ENCODE results near the gene SLCO3A1. TPM values are rescaled to one million over a fixed set of nuclear protein-coding genes. Genes with fewer than 3 reads are reported as not detected.

SLCO3A1 gene
- total RNA-seq, 1 experiment from 2014 or later: 5.1 TPM

GRCh38 chr15:91855684-91856489 lies 2.4 kb downstream of the SLCO3A1 start:
- Histone ChIP-seq H3K27me3 (ENCODE audit: insufficient read depth, low read length) (peaks cover 11% of the 10 kb centered on the region; the same call in 1 of the 2 replicates), H4K20me1 (ENCODE audit: insufficient read depth) (no peaks in the 10 kb centered on the region), H3K79me2 (ENCODE audit: insufficient read depth, low read length) (no peaks in the 10 kb centered on the region), H3K4me2 (ENCODE audit: low read length) (no peak overlapping the region), H3K36me3 (ENCODE audit: control insufficient read depth in 1 of 2, insufficient read depth in 2 of 2, low read length in 2 of 2) (no peaks in the 10 kb centered on the region), H3K4me3 (replicated peaks in 1 of 2; ENCODE audit: low read depth in 1 of 2, low read length in 2 of 2) (no peak overlapping the region), H3K9me2 (ENCODE audit: insufficient read depth) (no peaks in the 10 kb centered on the region), H3K27ac (ENCODE audit: low read depth, low read length) (no peak overlapping the region), H2AFZ (ENCODE audit: low read depth, low read length, poor library complexity, severe bottlenecking) (no peak overlapping the region), H3K9ac (ENCODE audit: low read length) (no peak overlapping the region), H3K4me1 (ENCODE audit: control insufficient read depth in 1 of 2, insufficient read depth in 2 of 2, low read length in 2 of 2) (peaks cover 0 to 16% of the 10 kb centered on the region in 2 experiments; a peak in 2 of 4 replicates), H3K9me3 (ENCODE audit: control insufficient read depth in 1 of 2, insufficient read depth in 1 of 2, low read depth in 1 of 2, low read length in 2 of 2) (no peaks in the 10 kb centered on the region)
- DNase-seq (ENCODE audit: low read depth, low spot score) (no peak), ATAC-seq (peak; percentile 23; the same call in 1 of the 2 replicates)
- ChIA-PET RAD21 (ENCODE audit: low non-redundant PET in 1 of 2, low total read pairs in 2 of 2, uncharacterized antibody in 2 of 2, unreplicated experiment in 2 of 2) (no interaction called here), POLR2A (no interaction called here), CTCF (interaction anchor here (1.2 kb wide), 1 partner anchor 150 kb away, joined by 3 read pairs; no protein-coding TSS in a partner anchor)
- intact Hi-C loops (cut with micrococcal nuclease): loop anchor here (5.0 kb wide), 2 partner anchors 86 to 206 kb away; no protein-coding TSS in a partner anchor
- BruUV-seq (replicated peaks): no TSS peak
- TF ChIP-seq RAD21 (IDR thresholded peaks at IDR 0.05; ENCODE audit: low read depth) (peak; percentile 59), ELF1 (IDR thresholded peaks at IDR 0.05; ENCODE audit: borderline replicate concordance, low read depth) (no peak), SRF (IDR thresholded peaks at IDR 0.05; ENCODE audit: low read depth) (no peak), SIN3A (IDR thresholded peaks at IDR 0.05; ENCODE audit: low read depth) (no peak), CBX3 (IDR thresholded peaks at IDR 0.05; ENCODE audit: low read depth) (no peak), CTCF (IDR thresholded peaks at IDR 0.05 in 2 of 3, conservative IDR thresholded peaks at IDR 0.05 in 1 of 3; ENCODE audit: borderline replicate concordance in 1 of 3, insufficient read depth in 1 of 3, low read depth in 2 of 3, low read length in 2 of 3) (peak; percentile 46 to 58 (median 49); a peak in 5 of 6 replicates), REST (IDR thresholded peaks at IDR 0.05; ENCODE audit: low read depth) (no peak)

Measured in HCT116 (cell line).